Gastrocnemius medialis (tissue), 4 donors: ENCODE results near the gene HMGA1.

Experiments
- POLR2A ChIP-seq, 2 donors: fragments of 450-650 bp; IDR thresholded peaks; one replicate each; pipeline ENCODE4 v1.6.1; 2017; ENCODE audit warnings: antibody characterized with exemption in 2 of 2, mild to moderate bottlenecking in 2 of 2, moderate library complexity in 2 of 2
- TF ChIP-seq, protein P1 (sequence below), 5 experiments: fragments of 450-650 bp in 3 of 5; fragments of 200-600 bp in 2 of 5; sonication (generic) in 2 of 5; IDR thresholded peaks in 4 of 5; conservative IDR thresholded peaks in 1 of 5; 1 replicate in 4 of 5; 2 replicates in 1 of 5; pipeline ENCODE4 v1.5.1; 2016 to 2019; ENCODE audit warnings: antibody characterized with exemption in 5 of 5, mild to moderate bottlenecking in 3 of 5, moderate library complexity in 3 of 5

DNA sequence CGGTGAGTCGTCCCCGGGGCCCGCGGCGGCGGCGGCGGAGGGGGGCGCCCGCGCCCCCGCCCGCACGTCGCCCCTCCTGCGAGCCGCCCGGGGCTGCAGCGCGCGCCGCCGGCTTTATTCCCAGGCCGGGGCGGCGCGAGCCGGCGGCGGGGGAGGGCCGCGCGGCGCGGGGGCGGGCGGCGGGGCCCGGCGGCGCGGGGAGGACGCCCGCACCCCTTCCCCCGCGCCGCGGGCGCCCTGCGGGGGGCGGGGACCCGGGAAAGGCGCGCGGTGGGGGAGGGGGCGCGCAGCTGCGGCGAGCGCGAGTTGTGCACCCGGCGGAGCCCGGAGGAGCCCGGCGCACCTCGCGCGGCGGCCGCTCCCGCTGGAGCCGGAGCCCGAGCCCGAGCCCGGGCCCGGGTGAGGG is 646 bp downstream of the HMGA1 start:
- TF ChIP-seq, protein P1, sequence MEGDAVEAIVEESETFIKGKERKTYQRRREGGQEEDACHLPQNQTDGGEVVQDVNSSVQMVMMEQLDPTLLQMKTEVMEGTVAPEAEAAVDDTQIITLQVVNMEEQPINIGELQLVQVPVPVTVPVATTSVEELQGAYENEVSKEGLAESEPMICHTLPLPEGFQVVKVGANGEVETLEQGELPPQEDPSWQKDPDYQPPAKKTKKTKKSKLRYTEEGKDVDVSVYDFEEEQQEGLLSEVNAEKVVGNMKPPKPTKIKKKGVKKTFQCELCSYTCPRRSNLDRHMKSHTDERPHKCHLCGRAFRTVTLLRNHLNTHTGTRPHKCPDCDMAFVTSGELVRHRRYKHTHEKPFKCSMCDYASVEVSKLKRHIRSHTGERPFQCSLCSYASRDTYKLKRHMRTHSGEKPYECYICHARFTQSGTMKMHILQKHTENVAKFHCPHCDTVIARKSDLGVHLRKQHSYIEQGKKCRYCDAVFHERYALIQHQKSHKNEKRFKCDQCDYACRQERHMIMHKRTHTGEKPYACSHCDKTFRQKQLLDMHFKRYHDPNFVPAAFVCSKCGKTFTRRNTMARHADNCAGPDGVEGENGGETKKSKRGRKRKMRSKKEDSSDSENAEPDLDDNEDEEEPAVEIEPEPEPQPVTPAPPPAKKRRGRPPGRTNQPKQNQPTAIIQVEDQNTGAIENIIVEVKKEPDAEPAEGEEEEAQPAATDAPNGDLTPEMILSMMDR (IDR thresholded peaks at IDR 0.05 in 4 of 5, conservative IDR thresholded peaks at IDR 0.05 in 1 of 5) = no peak
- TF ChIP-seq POLR2A (IDR thresholded peaks at IDR 0.05) = no peak
